Measurements from ENCODE around the gene IGF2R.
"Not testable (repeated sequence)": the region's sequence is repeated elsewhere in the genome, so short reads cannot be mapped to it uniquely, and the experiment has no call there.

IGF2R gene

DNA sequence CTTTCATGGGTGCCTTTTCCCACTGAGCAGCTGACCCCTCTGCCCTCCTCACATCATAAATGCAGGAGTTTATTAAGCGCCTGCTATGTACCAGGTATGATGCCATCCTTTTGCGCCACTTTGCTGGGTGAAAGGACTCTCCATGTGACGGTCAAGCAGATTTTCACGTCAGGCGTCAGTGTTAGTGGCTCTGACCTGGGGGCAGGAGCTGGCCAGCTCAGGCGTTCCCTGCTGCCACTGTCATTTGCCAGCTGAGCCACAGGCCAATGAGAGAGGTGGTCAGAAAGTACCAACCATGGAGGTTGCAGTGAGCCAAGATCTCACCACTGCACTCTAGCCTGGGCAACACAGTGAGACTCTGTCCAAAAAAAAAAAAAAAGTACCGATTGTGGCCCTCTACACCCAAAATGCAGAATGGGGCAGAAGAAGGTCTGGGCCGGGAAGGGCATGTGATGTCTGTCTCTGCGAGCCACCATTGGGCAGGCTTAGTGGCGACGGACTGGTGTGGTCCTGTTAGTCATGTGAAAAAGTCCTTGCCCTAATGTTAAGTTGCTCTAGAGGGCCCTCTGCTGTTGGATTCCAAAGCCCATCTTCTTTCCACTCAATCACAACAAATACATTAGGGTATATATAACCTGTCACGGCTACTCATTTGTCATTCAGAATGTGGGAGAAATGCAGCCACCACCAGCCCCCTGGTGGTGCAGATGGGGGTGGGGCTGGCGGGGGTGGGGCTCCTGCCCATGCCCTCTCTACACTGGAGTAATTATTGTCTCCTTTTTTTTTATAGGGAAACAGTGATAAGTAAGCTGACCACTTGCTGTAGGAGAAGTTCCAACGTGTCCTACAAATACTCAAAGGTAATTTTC is 134.3 kb downstream of the IGF2R start:
- no peak for DNase-seq

DNA sequence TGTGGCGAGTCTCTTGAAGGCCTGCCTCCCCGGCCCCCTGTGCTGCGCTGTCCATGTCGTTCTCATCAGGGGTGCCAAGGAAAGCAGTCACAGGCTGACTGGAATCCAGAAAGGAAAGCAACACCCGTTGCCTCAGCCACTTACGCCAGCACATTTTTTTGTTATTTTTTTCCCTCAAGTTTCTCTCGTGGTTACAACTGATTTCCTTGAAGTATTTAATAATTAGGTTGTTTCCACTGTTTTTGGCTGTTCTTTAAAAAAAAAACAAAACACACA is 134.9 kb downstream of the IGF2R start:
- no peak for DNase-seq

- DNase-seq = no peak
Measured at GRCh38 chr6:160104821-160105517, 136.1 kb downstream of the IGF2R start.

- DNase-seq = no peak
Measured at GRCh38 chr6:160106010-160106409, 137.1 kb downstream of the IGF2R start.

DNA sequence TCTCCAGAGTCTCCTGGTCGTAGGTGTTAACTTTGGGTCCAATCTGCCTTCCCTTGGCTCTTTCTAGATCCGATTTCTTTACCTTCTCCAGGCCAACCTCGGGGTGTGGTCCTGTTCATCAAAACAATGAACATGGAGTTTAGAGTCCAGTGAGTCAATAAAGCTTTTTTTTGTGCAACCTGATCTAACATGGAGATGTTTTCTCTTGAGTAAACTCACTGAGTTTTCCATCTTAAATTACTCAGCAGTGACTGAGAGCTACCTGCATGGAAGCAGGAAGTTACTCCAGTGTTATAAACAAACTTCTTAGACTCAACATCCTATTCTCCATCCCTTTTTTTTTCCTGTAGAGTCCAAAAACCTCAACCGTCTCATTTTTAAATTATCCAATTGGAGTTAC is 137.8 kb downstream of the IGF2R start:
- no peak for DNase-seq

- DNase-seq = no peak
Measured at GRCh38 chr6:160108077-160108476, 139.2 kb downstream of the IGF2R start.

- no peak for DNase-seq
Measured at GRCh38 chr6:160110586-160111123, 141.8 kb downstream of the IGF2R start.

- DNase-seq = no peak
Measured at GRCh38 chr6:160111806-160112205, 142.9 kb downstream of the IGF2R start.

DNA sequence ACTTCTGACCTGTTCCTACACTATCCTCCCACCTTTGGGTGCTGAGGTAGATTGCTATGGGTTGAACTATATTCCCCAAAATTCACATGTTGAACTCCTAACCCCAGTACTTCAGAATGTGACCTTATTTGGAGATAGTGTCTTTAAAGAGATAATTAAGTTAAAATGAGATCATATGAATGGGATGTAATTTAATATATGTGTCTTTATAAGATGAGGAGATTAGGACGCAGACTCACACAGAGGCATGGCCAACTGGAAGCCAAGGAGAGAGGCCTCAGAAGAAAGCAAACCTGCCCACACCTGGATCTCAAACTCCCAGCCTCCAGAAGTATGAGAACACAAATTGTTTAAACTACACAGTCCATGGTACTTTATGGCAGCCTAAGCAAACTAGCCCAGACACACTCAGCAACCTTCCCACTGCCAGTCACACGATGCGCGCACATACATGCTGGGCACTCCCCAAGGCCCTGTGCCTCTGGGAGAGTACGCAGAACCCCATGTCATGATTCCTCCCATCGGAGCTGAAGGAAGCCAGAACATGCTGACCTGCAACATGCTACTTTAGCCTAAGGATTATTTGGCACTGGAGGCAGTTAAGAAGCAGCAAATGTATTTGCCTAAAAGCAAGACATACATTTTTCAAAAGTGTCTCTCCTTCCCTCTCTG is 143.9 kb downstream of the IGF2R start:
- DNase-seq = no peak

DNA sequence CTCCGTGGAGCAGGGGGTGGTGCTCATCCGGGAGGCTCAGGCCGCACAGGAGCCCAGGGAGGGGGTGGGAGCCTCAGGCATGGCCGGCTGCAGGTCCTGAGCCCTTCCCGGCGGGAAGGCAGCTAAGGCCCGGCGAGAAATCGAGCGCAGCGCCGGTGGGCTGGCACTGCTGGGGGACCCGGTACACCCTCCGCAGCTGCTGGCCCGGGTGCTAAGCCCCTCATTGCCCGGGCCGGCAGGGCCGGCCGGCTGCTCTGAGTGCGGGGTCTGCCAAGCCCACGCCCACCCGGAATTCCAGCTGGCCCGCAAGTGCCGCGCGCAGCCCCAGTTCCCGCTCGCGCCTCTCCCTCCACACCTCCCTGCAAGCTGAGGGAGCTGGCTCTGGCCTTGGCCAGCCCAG is 145.7 kb downstream of the IGF2R start:
- DNase-seq = not testable (repeated sequence)

- no peak for DNase-seq
Measured at GRCh38 chr6:160115421-160115820, 146.5 kb downstream of the IGF2R start.

DNA sequence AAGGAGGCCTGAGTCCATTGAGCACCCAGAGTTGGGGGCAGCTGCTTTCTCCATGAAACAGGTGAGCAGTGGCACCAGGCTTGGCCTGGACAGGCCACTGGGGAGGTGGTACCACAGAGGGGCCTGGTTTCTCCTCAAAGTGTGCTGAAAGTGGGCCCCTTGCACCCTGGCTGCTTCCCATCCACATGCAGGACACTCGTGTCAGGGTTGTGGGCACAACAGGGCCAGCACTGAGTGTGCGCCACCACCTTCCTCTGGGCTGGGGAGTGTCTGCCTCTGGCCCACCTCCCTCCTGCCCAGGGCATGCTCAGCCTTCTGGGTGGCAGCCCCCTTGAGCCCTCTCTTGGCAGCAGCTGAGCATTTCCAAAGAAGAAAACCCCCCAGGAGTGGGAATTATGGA is 147.5 kb downstream of the IGF2R start:
- DNase-seq = no peak

- DNase-seq = no peak
Measured at GRCh38 chr6:160117137-160117536, 148.3 kb downstream of the IGF2R start.

GRCh38 chr6:160118620-160119229 is 149.8 kb downstream of the IGF2R start:
- no peak for DNase-seq

GRCh38 chr6:160120087-160120486 is 151.2 kb downstream of the IGF2R start:
- no peak for DNase-seq

GRCh38 chr6:160121558-160121957 is 152.7 kb downstream of the IGF2R start, which contains the start of gene SLC22A1:
Gene SLC22A1, plus strand, starts transcription at chr6:160121815. Its CDS starts 121 bp downstream, at chr6:160121936.
- DNase-seq = no peak

DNA sequence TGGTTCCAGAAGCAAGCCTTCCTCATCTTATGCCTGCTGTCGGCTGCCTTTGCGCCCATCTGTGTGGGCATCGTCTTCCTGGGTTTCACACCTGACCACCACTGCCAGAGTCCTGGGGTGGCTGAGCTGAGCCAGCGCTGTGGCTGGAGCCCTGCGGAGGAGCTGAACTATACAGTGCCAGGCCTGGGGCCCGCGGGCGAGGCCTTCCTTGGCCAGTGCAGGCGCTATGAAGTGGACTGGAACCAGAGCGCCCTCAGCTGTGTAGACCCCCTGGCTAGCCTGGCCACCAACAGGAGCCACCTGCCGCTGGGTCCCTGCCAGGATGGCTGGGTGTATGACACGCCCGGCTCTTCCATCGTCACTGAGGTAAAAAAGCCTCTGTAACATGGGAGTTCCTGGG is 153.1 kb downstream of the IGF2R start:
- no peak for DNase-seq

DNA sequence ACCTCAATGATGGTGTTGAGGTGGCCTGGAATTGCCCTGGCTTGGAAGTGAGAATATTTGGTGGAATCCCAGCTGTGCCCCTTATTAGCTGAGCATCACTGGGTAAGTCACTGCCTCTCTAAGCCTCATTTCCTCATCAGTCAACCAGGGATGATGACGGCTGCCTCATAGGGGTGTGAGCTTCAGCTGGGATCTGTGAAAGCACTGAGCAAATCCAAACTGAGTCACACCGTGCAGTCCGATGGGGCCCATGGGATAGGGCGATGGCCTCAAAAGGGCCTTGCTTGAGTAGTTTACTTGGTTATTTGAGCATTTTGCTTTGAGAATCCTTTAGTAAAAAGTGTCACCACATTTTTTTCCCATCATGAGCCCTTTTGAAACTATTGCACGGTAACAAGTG is 153.9 kb downstream of the IGF2R start:
- DNase-seq = no peak

DNA sequence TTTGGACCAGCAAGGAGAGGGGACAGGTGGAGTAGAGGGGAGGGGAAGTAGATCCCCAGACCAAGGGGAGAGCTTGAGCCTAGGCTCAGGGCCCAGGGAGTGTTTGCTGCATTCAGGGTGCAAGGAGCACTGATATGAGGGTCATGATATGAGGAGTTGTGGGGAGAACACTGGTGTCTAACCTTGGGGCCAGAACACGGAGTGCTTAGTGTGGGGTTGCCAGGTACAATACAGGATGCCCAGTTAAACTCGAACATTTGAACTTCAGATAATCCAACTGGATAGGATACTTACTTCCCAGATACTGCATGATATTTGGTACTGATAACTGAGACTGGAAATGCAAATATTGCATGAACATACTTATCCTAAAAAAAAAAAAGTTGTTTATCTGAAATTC is 155.1 kb downstream of the IGF2R start:
- DNase-seq = no peak

GRCh38 chr6:160124605-160125004 is 155.7 kb downstream of the IGF2R start:
- no peak for DNase-seq

- DNase-seq = not testable (repeated sequence)
Measured at GRCh38 chr6:160125105-160125504, 156.2 kb downstream of the IGF2R start.

DNA sequence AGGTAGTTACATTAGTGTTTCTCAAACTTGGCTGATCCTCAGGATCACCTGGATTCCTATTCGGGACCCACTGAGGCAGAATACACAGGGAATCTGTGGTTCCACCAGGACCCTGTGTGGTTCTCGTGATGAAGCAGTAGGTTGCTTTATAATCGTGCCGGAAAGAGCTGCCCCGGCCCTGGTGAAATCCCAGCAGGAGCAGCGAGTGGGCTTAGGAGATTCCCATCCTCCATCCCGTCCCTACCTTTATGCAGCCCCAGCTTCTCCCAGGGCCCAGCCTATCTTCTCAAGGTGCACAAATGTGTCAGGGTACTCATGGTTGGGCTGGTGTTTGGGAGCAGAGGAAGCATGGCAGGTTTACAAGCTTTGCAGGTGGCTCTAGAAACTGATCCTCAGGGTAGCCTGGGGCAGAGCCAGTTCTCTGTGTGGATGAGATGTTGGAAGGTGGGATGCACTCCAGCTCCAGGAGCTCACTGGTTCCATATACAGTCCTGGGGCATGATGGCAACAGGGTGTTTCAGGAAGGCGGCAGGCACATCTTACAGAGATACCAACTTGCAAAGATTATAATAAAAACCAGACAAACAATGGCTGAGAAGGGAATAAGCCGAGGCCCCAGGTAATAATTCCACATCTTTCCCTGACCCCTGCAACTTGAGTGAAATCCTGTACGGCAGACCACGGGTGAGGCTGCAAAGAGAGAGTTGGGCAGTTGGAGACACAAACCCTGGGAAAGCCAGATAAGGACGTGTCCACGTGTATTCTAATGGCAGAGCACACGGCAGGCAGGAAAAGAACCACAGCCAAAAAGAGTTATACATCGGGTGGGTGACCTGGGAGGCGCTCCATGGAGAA is 158.6 kb downstream of the IGF2R start:
- DNase-seq = no peak

Data from right hindlimb (tissue), 1 donor.